Stimulated activated CD8-positive, alpha-beta memory T cell treated with anti-CD3 and anti-CD28 coated beads, Interleukin-15, amount 100 ng/mL, for 24 hours (primary cell): ENCODE results near the gene DUSP7.

ENCODE experiments used
- DNase-seq: peaks from one replicate; pipeline ENCODE4 v3.0.0-alpha.2; 2020; ENCODE audit warnings: low read depth

DUSP7 gene

GRCh38 chr3:52028572-52028971 is 27.8 kb downstream of the DUSP7 start:
- DNase-seq: no peak

GRCh38 chr3:52026041-52026440 is 30.3 kb downstream of the DUSP7 start:
- DNase-seq: no peak

- no peak for DNase-seq
Observed at GRCh38 chr3:52025453-52025852, 30.9 kb downstream of the DUSP7 start.

- DNase-seq: no peak
Observed at GRCh38 chr3:52024765-52025452, 31.5 kb downstream of the DUSP7 start.

- DNase-seq: no peak
Observed at GRCh38 chr3:52023860-52024764, 32.3 kb downstream of the DUSP7 start.

- DNase-seq: no peak
Observed at GRCh38 chr3:52023101-52023770, 33.1 kb downstream of the DUSP7 start.

GRCh38 chr3:52022323-52023100 is 33.9 kb downstream of the DUSP7 start:
- no peak for DNase-seq

GRCh38 chr3:52021489-52022268 is 34.7 kb downstream of the DUSP7 start:
- DNase-seq: no peak

GRCh38 chr3:52020796-52021195 is 35.6 kb downstream of the DUSP7 start:
- no peak for DNase-seq

GRCh38 chr3:52019352-52020080 is 36.9 kb downstream of the DUSP7 start:
- DNase-seq: no peak

- no peak for DNase-seq
Observed at GRCh38 chr3:52018319-52019000, 37.9 kb downstream of the DUSP7 start.

- DNase-seq: no peak
Observed at GRCh38 chr3:52017586-52017985, 38.8 kb downstream of the DUSP7 start.

GRCh38 chr3:52015438-52016228 is 40.7 kb downstream of the DUSP7 start:
- DNase-seq: no peak

GRCh38 chr3:52014613-52015012 is 41.8 kb downstream of the DUSP7 start:
- no peak for DNase-seq

GRCh38 chr3:52013802-52014598 is 42.4 kb downstream of the DUSP7 start:
- no peak for DNase-seq

GRCh38 chr3:52012699-52013098 is 43.7 kb downstream of the DUSP7 start:
- DNase-seq: no peak

- no peak for DNase-seq
Observed at GRCh38 chr3:52010431-52010830, 45.9 kb downstream of the DUSP7 start.

GRCh38 chr3:52007291-52007690 is 49.1 kb downstream of the DUSP7 start:
- no peak for DNase-seq
